A673 (cell line): Measurements from ENCODE around the gene RHOF. TPM values are rescaled to one million over a fixed set of nuclear protein-coding genes. Genes with fewer than 3 reads are reported as not detected.

Experiments
- BruUV-seq: library from RNA; stranded (reverse); fragments of 400-500 nt; replicated peaks from 2 replicates; lab custom pipeline; 2021; lab: Mats Ljungman, UMichigan
- CTCF ChIA-PET: fragments of 300-600 bp; sonication (Branson Sonifier 250); formaldehyde crosslinking; loops from one replicate; lab custom pipeline; 2022; ENCODE audit warnings: antibody characterized with exemption; lab: Charles Lee
- POLR2A ChIA-PET: fragments of 300-600 bp; sonication (Branson Sonifier 250); formaldehyde crosslinking; loops from one replicate; lab custom pipeline; 2022; ENCODE audit warnings: antibody characterized with exemption; ENCODE audit not compliant: low non-redundant PET; lab: Charles Lee
- DNase-seq: peaks from one replicate; pipeline ENCODE4 v3.0.0-alpha.2; 2015; ENCODE audit warnings: low spot score
- H3K27ac ChIP-seq: fragments of 200-600 bp; sonication (generic); 2 replicates; pipeline ENCODE4 v1.5.1; 2016; ENCODE audit warnings: mixed run types, low read depth, mild to moderate bottlenecking, mixed read lengths, antibody characterized with exemption, low read length; ENCODE audit not compliant: poor library complexity, severe bottlenecking
- H3K27me3 ChIP-seq: fragments of 200-600 bp; sonication (generic); replicated peaks from 2 replicates; pipeline ENCODE4 v1.6.1; 2017; ENCODE audit warnings: mixed run types, low read depth, mild to moderate bottlenecking, mixed read lengths, antibody characterized with exemption, low read length; ENCODE audit not compliant: insufficient read depth, poor library complexity
- H3K36me3 ChIP-seq: fragments of 200-600 bp; sonication (generic); 2 replicates; pipeline ENCODE4 v1.6.1; 2016; ENCODE audit warnings: mixed run types, mild to moderate bottlenecking, mixed read lengths, antibody characterized with exemption, low read length; ENCODE audit not compliant: insufficient read depth, poor library complexity, severe bottlenecking
- H3K4me1 ChIP-seq: fragments of 200-600 bp; sonication (generic); 2 replicates; pipeline ENCODE4 v1.6.1; 2017; ENCODE audit warnings: mixed run types, mild to moderate bottlenecking, mixed read lengths, antibody characterized with exemption, low read length; ENCODE audit not compliant: insufficient read depth, poor library complexity, severe bottlenecking
- H3K4me3 ChIP-seq: fragments of 200-600 bp; sonication (generic); 2 replicates; pipeline ENCODE4 v1.5.1; 2016; ENCODE audit warnings: low read depth, mixed run types, mild to moderate bottlenecking, mixed read lengths, low read length; ENCODE audit not compliant: poor library complexity, severe bottlenecking
- H3K9me3 ChIP-seq: fragments of 200-600 bp; sonication (generic); 2 replicates; pipeline ENCODE4 v1.6.1; 2016; ENCODE audit warnings: mixed run types, low read depth, mild to moderate bottlenecking, mixed read lengths, antibody characterized with exemption, low read length; ENCODE audit not compliant: poor library complexity, severe bottlenecking
- EZH2 ChIP-seq: fragments of 200-600 bp; sonication (generic); IDR thresholded peaks from 2 replicates; pipeline ENCODE4 v1.6.1; 2017; ENCODE audit warnings: borderline replicate concordance, low read depth, mild to moderate bottlenecking, mixed read lengths, antibody characterized with exemption, low read length; ENCODE audit not compliant: poor library complexity, severe bottlenecking
- intact Hi-C: fragments of 100-400 bp; cut with micrococcal nuclease; formaldehyde crosslinking; loops from one replicate; pipeline ENCODE4 v1.10.0; 2022; ENCODE audit not compliant: unreplicated experiment
- total RNA-seq: library from RNA; stranded (reverse); gene quantifications from 2 replicates; pipeline ENCODE4 v1.2.3, GENCODE V29; 2021
- TF ChIP-seq, protein P1 (sequence below): fragments of 300-800, 200-600 bp; sonication (generic); conservative IDR thresholded peaks from 2 replicates; pipeline ENCODE4 v1.5.1; 2017; ENCODE audit warnings: low read depth, mild to moderate bottlenecking, antibody characterized with exemption, low read length, moderate library complexity, mixed read lengths

Gene RHOF
- total RNA-seq, 1 experiment from 2014 or later, result 21.1 TPM

GRCh38 chr12:121820056-121820455 lies 26.6 kb upstream of the RHOF start:
- TF ChIP-seq EZH2, result no peak
- TF ChIP-seq, protein P1, sequence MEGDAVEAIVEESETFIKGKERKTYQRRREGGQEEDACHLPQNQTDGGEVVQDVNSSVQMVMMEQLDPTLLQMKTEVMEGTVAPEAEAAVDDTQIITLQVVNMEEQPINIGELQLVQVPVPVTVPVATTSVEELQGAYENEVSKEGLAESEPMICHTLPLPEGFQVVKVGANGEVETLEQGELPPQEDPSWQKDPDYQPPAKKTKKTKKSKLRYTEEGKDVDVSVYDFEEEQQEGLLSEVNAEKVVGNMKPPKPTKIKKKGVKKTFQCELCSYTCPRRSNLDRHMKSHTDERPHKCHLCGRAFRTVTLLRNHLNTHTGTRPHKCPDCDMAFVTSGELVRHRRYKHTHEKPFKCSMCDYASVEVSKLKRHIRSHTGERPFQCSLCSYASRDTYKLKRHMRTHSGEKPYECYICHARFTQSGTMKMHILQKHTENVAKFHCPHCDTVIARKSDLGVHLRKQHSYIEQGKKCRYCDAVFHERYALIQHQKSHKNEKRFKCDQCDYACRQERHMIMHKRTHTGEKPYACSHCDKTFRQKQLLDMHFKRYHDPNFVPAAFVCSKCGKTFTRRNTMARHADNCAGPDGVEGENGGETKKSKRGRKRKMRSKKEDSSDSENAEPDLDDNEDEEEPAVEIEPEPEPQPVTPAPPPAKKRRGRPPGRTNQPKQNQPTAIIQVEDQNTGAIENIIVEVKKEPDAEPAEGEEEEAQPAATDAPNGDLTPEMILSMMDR, result no peak
- no peaks in the 10 kb centered on the region for H3K27me3 ChIP-seq
- POLR2A ChIA-PET, result no interaction called here
- BruUV-seq, result no TSS peak
- H3K36me3 ChIP-seq, result peaks cover 58% of the 10 kb centered on the region
- H3K27ac ChIP-seq, result no peak overlapping the region
- no peak for DNase-seq
- no peaks in the 10 kb centered on the region for H3K4me1 ChIP-seq
- H3K9me3 ChIP-seq, result no peaks in the 10 kb centered on the region
- intact Hi-C loops, result no loop called here
- CTCF ChIA-PET, result no interaction called here
- no peak overlapping the region for H3K4me3 ChIP-seq

DNA sequence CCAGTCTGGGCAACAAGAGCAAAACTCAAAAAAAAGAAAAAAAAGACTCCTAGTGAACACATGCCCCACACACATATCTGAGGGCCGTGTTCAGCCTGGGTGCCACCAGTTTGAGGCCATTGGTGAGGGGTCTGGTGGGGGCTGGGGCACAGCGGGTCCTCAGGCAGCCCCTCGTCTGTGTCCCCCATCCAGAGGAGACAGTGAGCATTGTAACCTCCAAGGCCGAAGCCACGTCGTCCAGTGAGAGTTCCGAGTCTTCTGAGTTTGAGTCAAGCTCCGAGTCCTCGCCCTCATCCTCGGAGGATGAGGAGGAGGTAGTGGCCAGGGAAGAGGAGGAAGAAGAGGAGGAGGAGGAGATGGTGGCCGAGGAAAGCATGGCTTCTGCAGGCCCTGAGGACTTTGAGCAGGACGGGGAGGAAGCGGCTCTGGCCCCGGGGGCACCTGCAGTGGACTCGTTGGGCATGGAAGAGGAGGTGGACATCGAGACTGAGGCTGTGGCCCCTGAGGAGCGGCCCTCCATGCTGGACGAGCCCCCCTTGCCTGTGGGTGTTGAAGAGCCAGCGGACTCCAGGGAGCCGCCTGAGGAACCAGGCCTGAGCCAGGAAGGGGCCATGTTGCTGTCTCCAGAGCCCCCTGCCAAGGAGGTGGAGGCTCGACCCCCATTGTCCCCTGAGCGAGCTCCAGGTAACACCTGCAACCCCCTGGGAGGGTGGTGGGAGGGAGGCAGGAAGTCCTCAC lies 25.9 kb upstream of the RHOF start:
- TF ChIP-seq EZH2, result no peak
- TF ChIP-seq, protein P1, result no peak
- Histone ChIP-seq H3K36me3 (peaks cover 63% of the 10 kb centered on the region), H3K27me3 (no peaks in the 10 kb centered on the region), H3K27ac (no peak overlapping the region), H3K4me1 (no peaks in the 10 kb centered on the region), H3K9me3 (no peaks in the 10 kb centered on the region), H3K4me3 (no peak overlapping the region)
- DNase-seq, result no peak
- intact Hi-C loops, result no loop called here
- ChIA-PET POLR2A (no interaction called here), CTCF (no interaction called here)
- BruUV-seq, result no TSS peak

DNA sequence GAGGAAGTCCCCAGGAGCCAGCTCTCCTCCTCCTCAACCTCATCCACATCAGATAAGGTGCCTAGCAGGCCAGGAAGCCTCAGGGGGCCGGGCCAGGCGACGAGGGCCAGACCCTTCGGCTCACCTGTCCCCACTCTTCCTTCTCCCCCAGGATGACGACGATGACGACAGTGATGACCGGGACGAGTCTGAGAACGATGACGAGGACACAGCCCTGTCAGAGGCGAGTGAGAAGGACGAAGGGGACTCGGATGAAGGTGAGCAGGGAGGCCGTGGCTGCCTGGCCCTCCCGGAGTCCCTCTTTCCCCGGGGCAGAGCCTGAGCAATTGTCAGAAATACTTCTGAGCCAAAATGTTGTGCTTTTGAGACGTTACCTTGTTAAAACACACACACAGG lies 24.2 kb upstream of the RHOF start:
- no peak overlapping the region for H3K4me3 ChIP-seq
- peaks cover 63% of the 10 kb centered on the region for H3K36me3 ChIP-seq
- H3K9me3 ChIP-seq, result no peaks in the 10 kb centered on the region
- H3K27me3 ChIP-seq, result no peaks in the 10 kb centered on the region
- DNase-seq, result no peak
- CTCF ChIA-PET, result no interaction called here
- no TSS peak for BruUV-seq
- no peak for TF ChIP-seq EZH2
- TF ChIP-seq, protein P1, result no peak
- no peak overlapping the region for H3K27ac ChIP-seq
- H3K4me1 ChIP-seq, result peaks cover 6% of the 10 kb centered on the region
- POLR2A ChIA-PET, result no interaction called here
- intact Hi-C loops, result no loop called here
